ENCODE data around the gene PCED1B.

- no peak for TF ChIP-seq POLR2A (IDR thresholded peaks at IDR 0.05)
- TF ChIP-seq CTCF (IDR thresholded peaks at IDR 0.05) = no peak
These were observed 46.8 kb downstream of the PCED1B start for GRCh38 chr12:47126246-47126645.
